Thyroid gland (tissue), 4 donors: ENCODE results near the gene BMP8A. TPM values are rescaled to one million over a fixed set of nuclear protein-coding genes. Genes with fewer than 3 reads are reported as not detected.

Experiments used
- DNase-seq, 2 donors: peaks; one replicate each; pipeline ENCODE4 v3.0.0-alpha.2; 2019
- H3K27ac ChIP-seq, 3 donors: fragments of 200-600 bp; sonication (generic); 1 replicate in 2 of 3; 2 replicates in 1 of 3; pipeline ENCODE4 v1.5.1; 2016 to 2019; ENCODE audit warnings: mild to moderate bottlenecking in 1 of 3, moderate library complexity in 1 of 3
- H3K27me3 ChIP-seq: fragments of 200-600 bp; sonication (generic); one replicate; pipeline ENCODE4 v1.5.1; 2019
- H3K36me3 ChIP-seq, 2 donors: fragments of 200-600 bp; sonication (generic); one replicate each; pipeline ENCODE4 v1.5.1; 2016 to 2019
- H3K4me1 ChIP-seq, 2 donors: fragments of 200-600 bp; sonication (generic); one replicate each; pipeline ENCODE4 v1.5.1; 2017 to 2019
- H3K4me3 ChIP-seq, 3 donors: fragments of 200-600 bp; sonication (generic); replicated peaks in 1 of 3; 1 replicate in 2 of 3; 2 replicates in 1 of 3; pipeline ENCODE4 v1.5.1; 2016; ENCODE audit warnings: mild to moderate bottlenecking in 1 of 3
- H3K9me3 ChIP-seq: fragments of 200-600 bp; sonication (generic); one replicate; pipeline ENCODE4 v1.5.1; 2017
- POLR2A ChIP-seq, 2 donors: fragments of 450-650 bp; IDR thresholded peaks; one replicate each; pipeline ENCODE4 v1.6.1; 2017; ENCODE audit warnings: antibody characterized with exemption in 2 of 2, mild to moderate bottlenecking in 2 of 2, moderate library complexity in 1 of 2
- WGBS, 2 donors: methylation state at CpG; one replicate each; pipeline ENCODE4 v1.1.5; 2017; 5-methylcytosine and 5-hydroxymethylcytosine counted together
- intact Hi-C: fragments of 100-400 bp; cut with DNase I; formaldehyde crosslinking; loops from one replicate; pipeline ENCODE4 v1.15.1; 2023
- total RNA-seq, 4 donors: library from RNA; depleted of rRNA; stranded (reverse); fragments of >200 nt; gene quantifications; one replicate each; pipeline ENCODE4 v1.2.3, GENCODE V29; 2016
- TF ChIP-seq, protein P1 (sequence below), 6 experiments: fragments of 200-600 bp in 3 of 6; fragments of 450-650 bp in 3 of 6; sonication (generic) in 3 of 6; IDR thresholded peaks; one replicate each; pipeline ENCODE4 v1.5.1; 2016 to 2019; ENCODE audit warnings: antibody characterized with exemption in 6 of 6, mild to moderate bottlenecking in 2 of 6, inconsistent platforms in 1 of 6, moderate library complexity in 1 of 6

The BMP8A gene
- total RNA-seq, 4 donors from 2014 or later: 58.5 to 386 (median 270) TPM

DNA sequence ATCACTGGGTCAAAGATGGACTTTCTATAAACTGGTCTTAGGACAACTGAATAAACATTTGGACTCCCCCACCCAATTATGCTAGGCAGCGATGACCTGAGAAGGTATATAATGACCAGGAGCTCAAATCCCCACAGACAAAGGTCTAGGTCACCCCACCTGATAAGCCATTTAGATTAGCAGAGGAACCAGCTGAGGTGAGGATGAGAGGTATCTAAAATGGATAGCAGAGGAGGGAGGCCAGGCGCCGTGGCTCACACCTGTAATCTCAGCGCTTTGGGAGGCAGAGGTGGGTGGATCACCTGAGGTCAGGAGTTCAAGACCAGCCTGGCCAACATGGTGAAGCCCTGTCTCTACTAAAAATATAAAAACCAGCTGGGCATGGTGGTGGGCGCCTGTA is 51.5 kb downstream of the BMP8A start:
- TF ChIP-seq POLR2A (IDR thresholded peaks at IDR 0.05): no peak
- TF ChIP-seq, protein P1, sequence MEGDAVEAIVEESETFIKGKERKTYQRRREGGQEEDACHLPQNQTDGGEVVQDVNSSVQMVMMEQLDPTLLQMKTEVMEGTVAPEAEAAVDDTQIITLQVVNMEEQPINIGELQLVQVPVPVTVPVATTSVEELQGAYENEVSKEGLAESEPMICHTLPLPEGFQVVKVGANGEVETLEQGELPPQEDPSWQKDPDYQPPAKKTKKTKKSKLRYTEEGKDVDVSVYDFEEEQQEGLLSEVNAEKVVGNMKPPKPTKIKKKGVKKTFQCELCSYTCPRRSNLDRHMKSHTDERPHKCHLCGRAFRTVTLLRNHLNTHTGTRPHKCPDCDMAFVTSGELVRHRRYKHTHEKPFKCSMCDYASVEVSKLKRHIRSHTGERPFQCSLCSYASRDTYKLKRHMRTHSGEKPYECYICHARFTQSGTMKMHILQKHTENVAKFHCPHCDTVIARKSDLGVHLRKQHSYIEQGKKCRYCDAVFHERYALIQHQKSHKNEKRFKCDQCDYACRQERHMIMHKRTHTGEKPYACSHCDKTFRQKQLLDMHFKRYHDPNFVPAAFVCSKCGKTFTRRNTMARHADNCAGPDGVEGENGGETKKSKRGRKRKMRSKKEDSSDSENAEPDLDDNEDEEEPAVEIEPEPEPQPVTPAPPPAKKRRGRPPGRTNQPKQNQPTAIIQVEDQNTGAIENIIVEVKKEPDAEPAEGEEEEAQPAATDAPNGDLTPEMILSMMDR (IDR thresholded peaks at IDR 0.05): no peak
- H3K4me3 ChIP-seq: no peak overlapping the region
- H3K27me3 ChIP-seq: no peaks in the 10 kb centered on the region
- intact Hi-C loops: loop anchor here (5.0 to 10.0 kb wide), 2 partner anchors 178 to 446 kb away; no protein-coding TSS in a partner anchor
- no peaks in the 10 kb centered on the region for H3K9me3 ChIP-seq
- H3K27ac ChIP-seq: no peak overlapping the region
- no peaks in the 10 kb centered on the region for H3K4me1 ChIP-seq
- DNase-seq: no peak
- H3K36me3 ChIP-seq: peaks cover 10 to 19% of the 10 kb centered on the region in 2 donors
- WGBS, 2 donors: 96 to 99% methylated on average over 5 of the region's 5 CpGs

DNA sequence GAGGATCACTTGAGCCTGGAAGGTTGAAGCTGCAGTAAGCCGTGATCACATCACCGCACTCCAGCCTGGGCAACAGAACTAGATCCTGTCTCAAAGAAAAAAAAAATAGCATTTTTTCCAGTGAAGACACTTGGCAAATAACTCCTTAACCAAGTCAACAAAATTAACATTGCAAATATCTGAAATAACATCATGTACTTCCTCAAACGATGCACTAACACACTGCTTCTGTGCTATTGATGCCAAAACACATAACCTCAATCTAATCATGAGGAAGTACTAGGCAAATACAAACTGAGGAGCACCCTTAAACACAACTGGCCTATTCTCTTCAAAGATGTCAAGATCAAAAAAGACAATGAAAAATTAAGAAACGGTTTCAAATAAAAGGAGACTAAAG is 52.9 kb downstream of the BMP8A start:
- Histone ChIP-seq H3K27ac (no peak overlapping the region), H3K4me1 (no peaks in the 10 kb centered on the region), H3K27me3 (no peaks in the 10 kb centered on the region), H3K36me3 (peaks cover 10 to 20% of the 10 kb centered on the region in 2 donors), H3K4me3 (no peak overlapping the region), H3K9me3 (no peaks in the 10 kb centered on the region)
- no peak for TF ChIP-seq POLR2A (IDR thresholded peaks at IDR 0.05)
- TF ChIP-seq, protein P1 (IDR thresholded peaks at IDR 0.05): no peak
- no peak for DNase-seq
- 83 to 94% methylated on average over 4 of the region's 4 CpGs for WGBS, 2 donors
- intact Hi-C loops: loop anchor here (5.0 to 10.0 kb wide), 2 partner anchors 180 to 447 kb away; no protein-coding TSS in a partner anchor

DNA sequence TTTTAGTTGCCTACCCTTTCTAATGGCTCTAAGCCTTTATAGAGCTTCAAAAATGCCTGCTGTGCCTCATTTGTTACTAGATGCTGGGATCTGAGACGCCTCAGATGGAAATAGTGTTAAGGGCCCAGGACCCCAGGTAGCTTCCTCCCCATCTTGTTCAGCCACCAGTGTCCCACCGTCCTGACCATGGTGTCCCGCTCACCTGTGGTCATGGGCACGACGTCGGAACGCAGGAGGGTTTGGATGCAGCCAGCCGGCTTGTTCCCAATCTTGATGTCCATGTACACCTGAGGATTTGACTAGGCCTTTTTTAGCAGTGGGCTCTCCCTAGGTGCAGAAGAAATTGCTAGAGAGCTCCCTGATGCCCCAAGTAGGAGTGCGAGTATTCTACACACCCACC is 54.1 kb downstream of the BMP8A start:
- H3K27ac ChIP-seq: no peak overlapping the region
- peaks cover 10 to 21% of the 10 kb centered on the region in 2 donors for H3K36me3 ChIP-seq
- intact Hi-C loops: loop anchor here (10.0 kb wide), 1 partner anchor 181 kb away; no protein-coding TSS in a partner anchor
- TF ChIP-seq, protein P1 (IDR thresholded peaks at IDR 0.05): no peak
- TF ChIP-seq POLR2A (IDR thresholded peaks at IDR 0.05): no peak
- DNase-seq: no peak
- H3K27me3 ChIP-seq: no peaks in the 10 kb centered on the region
- H3K9me3 ChIP-seq: no peaks in the 10 kb centered on the region
- H3K4me1 ChIP-seq: no peaks in the 10 kb centered on the region
- no peak overlapping the region for H3K4me3 ChIP-seq
- 97 to 98% methylated on average over 9 of the region's 9 CpGs for WGBS, 2 donors

DNA sequence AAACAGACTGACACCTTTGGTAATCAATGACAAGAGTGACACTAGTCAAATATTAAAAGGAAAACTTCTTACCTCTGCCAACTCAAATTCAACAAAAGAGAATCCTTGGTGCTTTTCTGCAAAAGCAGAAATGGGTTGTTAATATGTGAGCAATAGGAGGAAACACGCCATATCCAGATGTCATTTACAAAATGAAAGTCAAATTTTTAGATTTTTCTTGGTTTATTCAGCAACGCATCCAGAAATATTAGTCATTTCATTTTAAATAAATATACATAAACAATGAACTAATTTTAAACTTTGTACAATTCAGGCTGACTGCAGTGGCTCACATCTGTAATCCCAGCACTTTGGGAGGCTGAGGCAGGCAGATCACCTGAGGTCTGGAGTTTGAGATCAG is 62.8 kb downstream of the BMP8A start:
- H3K27ac ChIP-seq: no peak overlapping the region
- H3K36me3 ChIP-seq: peaks cover 0 to 4% of the 10 kb centered on the region in 2 donors
- intact Hi-C loops: no loop called here
- H3K4me1 ChIP-seq: no peaks in the 10 kb centered on the region
- TF ChIP-seq, protein P1 (IDR thresholded peaks at IDR 0.05): no peak
- TF ChIP-seq POLR2A (IDR thresholded peaks at IDR 0.05): no peak
- no peaks in the 10 kb centered on the region for H3K27me3 ChIP-seq
- WGBS, 2 donors: 94 to 99% methylated on average over 2 of the region's 2 CpGs
- DNase-seq: no peak
- no peaks in the 10 kb centered on the region for H3K9me3 ChIP-seq
- no peak overlapping the region for H3K4me3 ChIP-seq

DNA sequence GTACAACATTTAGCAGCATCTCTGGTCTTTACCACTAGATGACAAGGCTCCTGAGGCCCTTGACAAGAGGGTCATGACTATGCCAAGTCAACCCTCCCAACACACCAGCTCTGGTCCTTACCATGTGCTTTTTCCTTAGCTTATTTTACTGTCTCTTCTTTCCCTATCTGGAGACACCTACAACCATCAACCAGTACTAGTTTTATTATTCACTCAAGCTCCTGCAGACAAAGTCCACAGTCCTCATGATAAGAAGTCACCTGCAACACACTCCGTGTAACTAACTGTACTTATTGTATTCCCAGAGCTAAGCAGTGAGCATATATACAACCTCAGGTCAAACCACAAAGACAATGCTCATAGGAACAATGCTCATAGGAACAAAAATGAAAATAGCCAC is 69.8 kb downstream of the BMP8A start:
- H3K27me3 ChIP-seq: no peaks in the 10 kb centered on the region
- no peak for DNase-seq
- WGBS, 2 donors: 91 to 100% methylated on average over 1 of the region's 1 CpG
- H3K9me3 ChIP-seq: no peaks in the 10 kb centered on the region
- no peak overlapping the region for H3K27ac ChIP-seq
- intact Hi-C loops: no loop called here
- peaks cover 0 to 4% of the 10 kb centered on the region in 2 donors for H3K4me1 ChIP-seq
- TF ChIP-seq, protein P1 (IDR thresholded peaks at IDR 0.05): no peak
- no peak for TF ChIP-seq POLR2A (IDR thresholded peaks at IDR 0.05)
- no peak overlapping the region for H3K4me3 ChIP-seq
- peaks cover 56 to 60% of the 10 kb centered on the region in 2 donors for H3K36me3 ChIP-seq
